Spleen (tissue), 11 donors: ENCODE measurements around the gene PCDHGC4. TPM values are rescaled to one million over a fixed set of nuclear protein-coding genes. Genes with fewer than 3 reads are reported as not detected.
A peak's percentile ranks its signal among the peaks of the same experiment; 100 is the strongest.

ENCODE experiments used
- DNase-seq: peaks from one replicate; pipeline ENCODE4 v3.0.0-alpha.2; 2020
- H3K27ac ChIP-seq, 8 donors: fragments of 200-600 bp; sonication (generic) in 7 of 8; 1 replicate in 4 of 8; 2 replicates in 4 of 8; pipeline versions ENCODE4 v1.5.0 to v1.8.0; 2016 to 2021; ENCODE audit warnings: inconsistent platforms in 4 of 8, mild to moderate bottlenecking in 4 of 8, moderate library complexity in 1 of 8
- H3K27me3 ChIP-seq, 7 donors: fragments of 200-600 bp; sonication (generic) in 6 of 7; replicated peaks in 1 of 7; 1 replicate in 4 of 7; 2 replicates in 3 of 7; pipeline versions ENCODE4 v1.5.0 to v1.8.0; 2016 to 2021; ENCODE audit warnings: inconsistent platforms in 3 of 7, mild to moderate bottlenecking in 1 of 7
- H3K36me3 ChIP-seq, 6 donors: fragments of 200-600 bp; sonication (generic) in 5 of 6; 1 replicate in 4 of 6; 2 replicates in 2 of 6; pipeline versions ENCODE4 v1.5.0 to v1.8.0; 2016 to 2021; ENCODE audit warnings: inconsistent platforms in 2 of 6
- H3K4me1 ChIP-seq, 6 donors: fragments of 200-600 bp; sonication (generic) in 5 of 6; 1 replicate in 3 of 6; 2 replicates in 3 of 6; pipeline versions ENCODE4 v1.5.0 to v1.8.0; 2016 to 2021; ENCODE audit warnings: inconsistent platforms in 3 of 6
- H3K4me3 ChIP-seq, 8 donors: fragments of 200-600 bp; sonication (generic) in 7 of 8; 1 replicate in 4 of 8; 2 replicates in 4 of 8; pipeline versions ENCODE4 v1.5.0 to v1.8.0; 2016 to 2021; ENCODE audit warnings: inconsistent platforms in 4 of 8, mild to moderate bottlenecking in 4 of 8, moderate library complexity in 2 of 8
- H3K9me3 ChIP-seq, 8 donors: fragments of 200-600 bp; sonication (generic) in 7 of 8; 1 replicate in 4 of 8; 2 replicates in 4 of 8; pipeline versions ENCODE4 v1.5.0 to v1.8.0; 2016 to 2021; ENCODE audit warnings: inconsistent platforms in 4 of 8
- CTCF ChIP-seq, 11 experiments: fragments of 200-600 bp in 7 of 11; fragments of 450-650 bp in 4 of 11; sonication (generic) in 4 of 11; IDR thresholded peaks in 8 of 11; conservative IDR thresholded peaks in 3 of 11; 1 replicate in 7 of 11; 2 replicates in 4 of 11; pipeline versions ENCODE4 v1.4.0 to v1.8.0; 2016 to 2021; ENCODE audit warnings: antibody characterized with exemption in 11 of 11, inconsistent platforms in 4 of 11, mild to moderate bottlenecking in 1 of 11
- POLR2A ChIP-seq, 3 donors: fragments of 450-650 bp; IDR thresholded peaks; one replicate each; pipeline ENCODE4 v1.5.1; 2017; ENCODE audit warnings: antibody characterized with exemption in 3 of 3, mild to moderate bottlenecking in 1 of 3
- POLR2AphosphoS5 ChIP-seq, 3 donors: sonication (generic); formaldehyde crosslinking; IDR thresholded peaks; one replicate each; pipeline ENCODE4 v1.5.1; 2017; ENCODE audit warnings: antibody characterized with exemption in 3 of 3
- WGBS, 5 donors: extraction: QIAGEN DNeasy Blood & Tissue Kit in 3 of 5; methylation state at CpG; one replicate each; pipeline versions ENCODE4 v1.1.5 to v1.1.7; 2013 to 2018; 5-methylcytosine and 5-hydroxymethylcytosine counted together
- intact Hi-C: fragments of 100-400 bp; cut with DNase I; formaldehyde crosslinking; loops from one replicate; pipeline ENCODE4 v1.15.0; 2023; ENCODE audit warnings: low total_unique reads
- polyA plus RNA-seq, 3 donors: library from polyadenylated mRNA; stranded (reverse); fragments of 200-250 nt; gene quantifications; one replicate each; pipeline ENCODE4 v1.2.1, GENCODE V29; 2013
- total RNA-seq, 7 donors: library from RNA; depleted of rRNA in 3 of 7; stranded (reverse); fragments of >200 nt in 3 of 7; fragmentation: NEBNext Ultra II Directional in 4 of 7; extraction: Animal tissue kit (Norgen Biotek cat#: 25700) in 4 of 7; gene quantifications; one replicate each; pipeline versions ENCODE4 v1.1.0 to v1.2.1, GENCODE V29; 2016 to 2021
- donor health status: healthy with polysubstance abuse.
- donor health status: DM: no; HTN: no; CAD: no; lungs with moderate emphysema.
- donor health status: DM: no; HTN: no; CAD: no.
- donor health status: Bipolar disorder and iron deficiency.
- donor health status: healthy.
- donor health status: DM: no; HTN: no; CAD: no.
- donor health status: DM: yes; HTN: yes; CAD: no.

PCDHGC4 gene
- total and polyA plus RNA-seq, 10 donors = 0.03 to 3.9 (median 1.4) TPM; not detected in 1

GRCh38 chr5:141504216-141504615, 19.4 kb downstream of the PCDHGC4 start:
- intact Hi-C loops = no loop called here
- peaks cover 7 to 28% (median 25%) of the 10 kb centered on the region in 6 donors for H3K4me1 ChIP-seq
- no peak overlapping the region for H3K4me3 ChIP-seq
- no peaks in the 10 kb centered on the region for H3K9me3 ChIP-seq
- no peak overlapping the region for H3K27ac ChIP-seq
- 81 to 93% (median 91%) methylated on average over 4 of the region's 4 CpGs for WGBS, 5 donors
- TF ChIP-seq CTCF (IDR thresholded peaks at IDR 0.05 in 8 of 11, conservative IDR thresholded peaks at IDR 0.05 in 3 of 11) (no peak), POLR2AphosphoS5 (IDR thresholded peaks at IDR 0.05) (no peak), POLR2A (IDR thresholded peaks at IDR 0.05) (no peak)
- H3K27me3 ChIP-seq = no peaks in the 10 kb centered on the region
- no peak for DNase-seq
- peaks cover 0 to 9% (median 0%) of the 10 kb centered on the region in 6 donors for H3K36me3 ChIP-seq

GRCh38 chr5:141506381-141507155, 21.7 kb downstream of the PCDHGC4 start:
- peak overlapping the region in 5 of 8 donors; percentile 72 to 85 (median 81) for H3K27ac ChIP-seq
- WGBS, 5 donors = 84 to 90% (median 86%) methylated on average over 8 of the region's 8 CpGs
- DNase-seq = no peak
- peaks cover 7 to 50% (median 33%) of the 10 kb centered on the region in 6 donors for H3K4me1 ChIP-seq
- no peaks in the 10 kb centered on the region for H3K9me3 ChIP-seq
- intact Hi-C loops = no loop called here
- no peak overlapping the region for H3K4me3 ChIP-seq
- H3K27me3 ChIP-seq = no peaks in the 10 kb centered on the region
- TF ChIP-seq CTCF (IDR thresholded peaks at IDR 0.05 in 8 of 11, conservative IDR thresholded peaks at IDR 0.05 in 3 of 11) (no peak), POLR2A (IDR thresholded peaks at IDR 0.05) (no peak), POLR2AphosphoS5 (IDR thresholded peaks at IDR 0.05) (no peak)
- H3K36me3 ChIP-seq = peaks cover 0 to 15% (median 0%) of the 10 kb centered on the region in 6 donors

GRCh38 chr5:141507387-141508091, 22.7 kb downstream of the PCDHGC4 start:
- H3K27ac ChIP-seq = peak overlapping the region; percentile 36 to 85 (median 73)
- DNase-seq = no peak
- peaks cover 7 to 59% (median 39%) of the 10 kb centered on the region in 6 donors for H3K4me1 ChIP-seq
- no peak for TF ChIP-seq CTCF (IDR thresholded peaks at IDR 0.05 in 8 of 11, conservative IDR thresholded peaks at IDR 0.05 in 3 of 11)
- peak in 2 of 3 donors; percentile 24 to 50 for TF ChIP-seq POLR2AphosphoS5 (IDR thresholded peaks at IDR 0.05)
- no peak for TF ChIP-seq POLR2A (IDR thresholded peaks at IDR 0.05)
- no peak overlapping the region for H3K4me3 ChIP-seq
- intact Hi-C loops = no loop called here
- no peaks in the 10 kb centered on the region for H3K27me3 ChIP-seq
- H3K9me3 ChIP-seq = no peaks in the 10 kb centered on the region
- peaks cover 0 to 18% (median 0%) of the 10 kb centered on the region in 6 donors for H3K36me3 ChIP-seq
- 35 to 66% (median 53%) methylated on average over 11 of the region's 11 CpGs for WGBS, 5 donors

GRCh38 chr5:141508440-141508797, 23.6 kb downstream of the PCDHGC4 start:
- no peaks in the 10 kb centered on the region for H3K27me3 ChIP-seq
- H3K36me3 ChIP-seq = peaks cover 0 to 18% (median 0%) of the 10 kb centered on the region in 6 donors
- TF ChIP-seq POLR2AphosphoS5 (IDR thresholded peaks at IDR 0.05) = no peak
- no peak for TF ChIP-seq POLR2A (IDR thresholded peaks at IDR 0.05)
- no peak for TF ChIP-seq CTCF (IDR thresholded peaks at IDR 0.05 in 8 of 11, conservative IDR thresholded peaks at IDR 0.05 in 3 of 11)
- intact Hi-C loops = no loop called here
- WGBS, 5 donors = 29 to 61% (median 49%) methylated on average over 9 of the region's 9 CpGs
- no peaks in the 10 kb centered on the region for H3K9me3 ChIP-seq
- peak overlapping the region; percentile 36 to 85 (median 73) for H3K27ac ChIP-seq
- DNase-seq = no peak
- H3K4me1 ChIP-seq = peaks cover 7 to 68% (median 47%) of the 10 kb centered on the region in 6 donors
- H3K4me3 ChIP-seq = peak overlapping the region in 4 of 8 donors; percentile 6 to 62 (median 10)
